ENCODE data around the gene TFCP2. TPM values are rescaled to one million over a fixed set of nuclear protein-coding genes. Genes with fewer than 3 reads are reported as not detected.

TFCP2 gene
- polyA plus RNA-seq, 1 donor (not counting 4 experiments of a cell fraction or from before 2014, with no cell fraction given), result 27.2 TPM

DNA sequence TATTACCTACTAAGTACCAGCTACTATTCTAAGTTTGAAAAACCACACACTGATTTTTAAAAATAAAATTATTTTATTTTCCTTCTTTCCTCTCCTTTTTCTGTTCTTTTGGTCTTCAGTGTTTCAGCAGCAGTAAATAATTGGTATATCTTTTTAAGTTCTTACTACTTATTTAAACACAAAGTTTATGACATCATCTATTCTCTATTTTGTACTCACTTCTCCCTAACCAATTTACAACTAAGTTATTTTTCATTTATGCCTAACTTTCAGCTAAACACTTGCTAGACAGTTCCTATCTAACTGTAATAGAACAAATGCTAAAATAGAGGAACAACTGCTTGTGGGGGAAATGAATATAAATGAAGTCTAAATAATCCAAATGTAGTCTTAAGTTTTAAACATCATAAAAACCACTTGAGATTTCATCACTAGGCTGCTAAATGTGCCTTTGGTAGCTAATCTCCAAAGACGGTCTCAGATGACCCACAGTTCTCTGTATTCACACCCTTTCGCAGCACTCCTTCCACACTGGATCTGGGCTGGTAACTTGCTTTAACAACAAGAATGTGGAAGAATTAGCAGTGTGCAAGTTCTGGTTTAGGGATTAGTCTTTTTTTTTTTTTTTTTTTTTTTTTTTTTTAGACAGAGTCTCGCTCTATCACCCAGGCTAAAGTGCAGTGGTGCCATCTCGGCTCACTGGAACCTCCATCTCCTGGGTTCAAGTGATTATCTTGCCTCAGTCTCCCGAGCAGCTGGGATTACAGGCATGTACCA lies 41.0 kb downstream of the TFCP2 start:
- FAIRE-seq, result no peak
- dilution Hi-C loops (cut with MboI; ENCODE audit: extremely low pct_ligation_motif_present, low sequenced_read_pairs), result no loop called here

DNA sequence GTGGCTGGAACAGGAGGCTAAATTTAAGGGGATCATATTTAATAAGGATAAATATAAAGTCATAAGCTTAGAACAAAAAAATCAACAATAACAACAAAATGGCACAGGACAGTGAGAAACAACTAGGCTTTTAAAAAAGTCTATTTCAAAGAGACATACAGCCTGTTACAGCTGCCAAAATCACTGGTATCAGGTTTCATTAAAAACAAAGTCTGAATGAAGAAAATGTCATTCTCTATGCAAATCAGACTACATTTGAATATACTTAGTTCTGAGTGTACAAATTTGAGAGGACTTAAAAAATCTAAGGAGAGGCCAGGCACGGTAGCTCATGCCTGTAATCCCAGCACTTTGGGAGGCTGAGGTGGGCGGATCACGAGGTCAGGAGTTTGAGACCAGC lies 44.0 kb downstream of the TFCP2 start:
- TF ChIP-seq, protein P1, sequence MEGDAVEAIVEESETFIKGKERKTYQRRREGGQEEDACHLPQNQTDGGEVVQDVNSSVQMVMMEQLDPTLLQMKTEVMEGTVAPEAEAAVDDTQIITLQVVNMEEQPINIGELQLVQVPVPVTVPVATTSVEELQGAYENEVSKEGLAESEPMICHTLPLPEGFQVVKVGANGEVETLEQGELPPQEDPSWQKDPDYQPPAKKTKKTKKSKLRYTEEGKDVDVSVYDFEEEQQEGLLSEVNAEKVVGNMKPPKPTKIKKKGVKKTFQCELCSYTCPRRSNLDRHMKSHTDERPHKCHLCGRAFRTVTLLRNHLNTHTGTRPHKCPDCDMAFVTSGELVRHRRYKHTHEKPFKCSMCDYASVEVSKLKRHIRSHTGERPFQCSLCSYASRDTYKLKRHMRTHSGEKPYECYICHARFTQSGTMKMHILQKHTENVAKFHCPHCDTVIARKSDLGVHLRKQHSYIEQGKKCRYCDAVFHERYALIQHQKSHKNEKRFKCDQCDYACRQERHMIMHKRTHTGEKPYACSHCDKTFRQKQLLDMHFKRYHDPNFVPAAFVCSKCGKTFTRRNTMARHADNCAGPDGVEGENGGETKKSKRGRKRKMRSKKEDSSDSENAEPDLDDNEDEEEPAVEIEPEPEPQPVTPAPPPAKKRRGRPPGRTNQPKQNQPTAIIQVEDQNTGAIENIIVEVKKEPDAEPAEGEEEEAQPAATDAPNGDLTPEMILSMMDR (optimal IDR thresholded peaks at IDR 0.05 in 1 of 3, IDR thresholded peaks at IDR 0.05 in 1 of 3, conservative IDR thresholded peaks at IDR 0.05 in 1 of 3; ENCODE audit: extremely low read depth in 1 of 3, insufficient read depth in 2 of 3, low read length in 3 of 3), result no peak
- TF ChIP-seq EZH2 (IDR thresholded peaks at IDR 0.05; ENCODE audit: low read length), result no peak
- Histone ChIP-seq H3K4me3 (ENCODE audit: control insufficient read depth in 2 of 3, extremely low read depth in 1 of 3, insufficient read depth in 2 of 3, low read depth in 1 of 3, low read length in 3 of 3) (no peak overlapping the region), H4K20me1 (ENCODE audit: control insufficient read depth, extremely low read depth, insufficient read depth, low read length) (no peaks in the 10 kb centered on the region), H3K36me3 (ENCODE audit: control insufficient read depth in 2 of 2, extremely low read depth in 1 of 2, insufficient read depth in 2 of 2, low read length in 2 of 2) (peaks cover 6% of the 10 kb centered on the region in 2 experiments), H3K9ac (ENCODE audit: control insufficient read depth, extremely low read depth, insufficient read depth, low read length) (no peak overlapping the region), H3K9me1 (ENCODE audit: control insufficient read depth, extremely low read depth, insufficient read depth, low read length) (no peaks in the 10 kb centered on the region), H3K9me3 (ENCODE audit: control insufficient read depth, low read depth, low read length) (no peaks in the 10 kb centered on the region), H2AFZ (ENCODE audit: control insufficient read depth, low read length) (no peak overlapping the region), H3K4me1 (ENCODE audit: control insufficient read depth, extremely low read depth, insufficient read depth, low read length) (peaks cover 22% of the 10 kb centered on the region), H3K4me2 (ENCODE audit: control insufficient read depth, extremely low read depth, insufficient read depth, low read depth, low read length) (no peak overlapping the region), H3K79me2 (ENCODE audit: control insufficient read depth, insufficient read depth, low read length) (no peaks in the 10 kb centered on the region), H3K27ac (ENCODE audit: control insufficient read depth, insufficient read depth, low read length) (no peak overlapping the region), H3K27me3 (ENCODE audit: control insufficient read depth, extremely low read depth, insufficient read depth, low read length) (no peaks in the 10 kb centered on the region)
- dilution Hi-C loops (cut with MboI; ENCODE audit: extremely low pct_ligation_motif_present, low sequenced_read_pairs), result no loop called here
- DNase-seq (ENCODE audit: low read depth, low spot score) (no peak), FAIRE-seq (no peak)

More for the DNA sequence above, 41.0 kb downstream of the TFCP2 start:
- no peaks in the 10 kb centered on the region for H3K79me2 ChIP-seq (ENCODE audit: control insufficient read depth, insufficient read depth, low read length)
- H3K27me3 ChIP-seq (ENCODE audit: control insufficient read depth, extremely low read depth, insufficient read depth, low read length), result no peaks in the 10 kb centered on the region
- H3K9ac ChIP-seq (ENCODE audit: control insufficient read depth, extremely low read depth, insufficient read depth, low read length), result no peak overlapping the region
- H3K4me3 ChIP-seq (ENCODE audit: control insufficient read depth in 2 of 3, extremely low read depth in 1 of 3, insufficient read depth in 2 of 3, low read depth in 1 of 3, low read length in 3 of 3), result no peak overlapping the region
- no peak overlapping the region for H2AFZ ChIP-seq (ENCODE audit: control insufficient read depth, low read length)
- H3K9me3 ChIP-seq (ENCODE audit: control insufficient read depth, low read depth, low read length), result no peaks in the 10 kb centered on the region
- H3K4me2 ChIP-seq (ENCODE audit: control insufficient read depth, extremely low read depth, insufficient read depth, low read depth, low read length), result no peak overlapping the region
- H3K27ac ChIP-seq (ENCODE audit: control insufficient read depth, insufficient read depth, low read length), result no peak overlapping the region
- no peak for DNase-seq (ENCODE audit: low read depth, low spot score)
- H3K36me3 ChIP-seq (ENCODE audit: control insufficient read depth in 2 of 2, extremely low read depth in 1 of 2, insufficient read depth in 2 of 2, low read length in 2 of 2), result no peaks in the 10 kb centered on the region
- no peaks in the 10 kb centered on the region for H4K20me1 ChIP-seq (ENCODE audit: control insufficient read depth, extremely low read depth, insufficient read depth, low read length)
- H3K9me1 ChIP-seq (ENCODE audit: control insufficient read depth, extremely low read depth, insufficient read depth, low read length), result no peaks in the 10 kb centered on the region
- H3K4me1 ChIP-seq (ENCODE audit: control insufficient read depth, extremely low read depth, insufficient read depth, low read length), result peaks cover 14% of the 10 kb centered on the region
- TF ChIP-seq, protein P1 (optimal IDR thresholded peaks at IDR 0.05 in 1 of 3, IDR thresholded peaks at IDR 0.05 in 1 of 3, conservative IDR thresholded peaks at IDR 0.05 in 1 of 3; ENCODE audit: extremely low read depth in 1 of 3, insufficient read depth in 2 of 3, low read length in 3 of 3), result no peak
- TF ChIP-seq EZH2 (IDR thresholded peaks at IDR 0.05; ENCODE audit: low read length), result no peak
